Heart left ventricle (tissue), 16 donors: ENCODE measurements around the gene HOXD3. TPM values are rescaled to one million over a fixed set of nuclear protein-coding genes. Genes with fewer than 3 reads are reported as not detected.

ENCODE experiments used
- ATAC-seq, 4 donors: fragments of 200-7000 bp; cut with Tn5 transposase; one replicate each; pipeline ENCODE4 v1.9.1; 2020 to 2022; ENCODE audit warnings: moderate library complexity in 4 of 4, mild to moderate bottlenecking in 3 of 4, moderate number of reproducible peaks in 1 of 4
- DNase-seq, 5 donors: peaks; one replicate each; pipeline ENCODE4 v3.0.0-alpha.2; 2020
- H3K27ac ChIP-seq, 12 donors: fragments of 200-600 bp; sonication (generic) in 4 of 12; one replicate each; pipeline versions ENCODE4 v1.5.0 to v1.8.0; 2016 to 2022; ENCODE audit warnings: mild to moderate bottlenecking in 2 of 12
- H3K27me3 ChIP-seq, 9 donors: fragments of 200-600 bp; sonication (generic) in 2 of 9; one replicate each; pipeline versions ENCODE4 v1.5.1 to v1.8.0; 2016 to 2022; ENCODE audit warnings: mild to moderate bottlenecking in 3 of 9
- H3K36me3 ChIP-seq, 9 donors: fragments of 200-600 bp; sonication (generic) in 2 of 9; one replicate each; pipeline versions ENCODE4 v1.5.0 to v1.8.0; 2018 to 2022; ENCODE audit warnings: mild to moderate bottlenecking in 2 of 9
- H3K4me1 ChIP-seq, 12 donors: fragments of 200-600 bp; sonication (generic) in 4 of 12; one replicate each; pipeline versions ENCODE4 v1.5.0 to v1.8.0; 2016 to 2022; ENCODE audit warnings: mild to moderate bottlenecking in 3 of 12
- H3K4me3 ChIP-seq, 12 donors: fragments of 200-600 bp; sonication (generic) in 4 of 12; one replicate each; pipeline versions ENCODE4 v1.5.0 to v1.8.0; 2017 to 2022; ENCODE audit warnings: mild to moderate bottlenecking in 9 of 12, moderate library complexity in 4 of 12
- H3K9me3 ChIP-seq, 12 donors: fragments of 200-600 bp; sonication (generic) in 4 of 12; one replicate each; pipeline versions ENCODE4 v1.5.0 to v1.8.0; 2016 to 2022; ENCODE audit warnings: mild to moderate bottlenecking in 1 of 12
- CTCF ChIP-seq, 12 donors: fragments of 200-600 bp; sonication (generic) in 4 of 12; IDR thresholded peaks; one replicate each; pipeline versions ENCODE4 v1.5.0 to v1.8.0; 2018 to 2022; ENCODE audit warnings: antibody characterized with exemption in 12 of 12, mild to moderate bottlenecking in 5 of 12
- POLR2A ChIP-seq, 2 donors: fragments of 450-650 bp; IDR thresholded peaks; one replicate each; pipeline ENCODE4 v1.6.1; 2017; ENCODE audit warnings: antibody characterized with exemption in 2 of 2, mild to moderate bottlenecking in 2 of 2, moderate library complexity in 2 of 2
- WGBS, 4 donors: extraction: QIAGEN DNeasy Blood & Tissue Kit in 2 of 4; methylation state at CpG; one replicate each; pipeline versions ENCODE4 v1.1.5 to v1.1.7; 2013 to 2018; 5-methylcytosine and 5-hydroxymethylcytosine counted together
- intact Hi-C, 10 donors: fragments of 100-400 bp; cut with DNase I; formaldehyde crosslinking; loops; one replicate each; pipeline versions ENCODE4 v1.11.1 to v1.14.2; 2022
- polyA plus RNA-seq, 2 donors: library from polyadenylated mRNA; stranded (reverse); fragments of 200-250 nt; gene quantifications; one replicate each; pipeline ENCODE4 v1.2.3, GENCODE V29; 2013
- total RNA-seq, 9 donors: library from RNA; depleted of rRNA in 2 of 9; stranded (reverse); fragments of >200 nt in 2 of 9; fragmentation: NEBNext Ultra II Directional in 3 of 9; extraction: Animal tissue kit (Norgen Biotek cat#: 25700) in 3 of 9; gene quantifications; one replicate each; pipeline versions ENCODE4 v1.1.0 to v1.2.4, GENCODE V29; 2016 to 2023
- donor health status: ischemic (EF 13 %, LVEDD 7.1; RV severe dilation, severe dysfunction).
- donor health status: healthy with polysubstance abuse.
- donor health status: DM: no; HTN: yes; CAD: no.
- donor health status: DM: no; HTN: no; CAD: no.
- donor health status: ischemic (EF 25% LVEDD 6.9; RV normal size, moderate dysfunction).
- donor health status: ischemic (EF 25% LVEDD 5.7; RV mildly dilated, moderate dysfunction).
- donor health status: healthy.
- donor health status: DM: yes; HTN: yes; CAD: no.
- donor health status: ischemic (EF 35%, LVEDD 5.7; RV mildly dilated, moderate dysfunction).
- donor health status: nonischemic (EF 11% LVEDD 7.7; RV severe dilation, severe dysfunction).
- donor health status: DM: yes; HTN: yes; CAD: no.
- donor health status: PGD.
- donor health status: ischemic (EF 29% LVEDD 5.4; RV normal size, mild dysfunction).
- donor health status: nonischemic (EF 23%, LVEDD 6.1; RV moderate dilation, normal function).

Gene HOXD3
- total and polyA plus RNA-seq, 11 donors: 0.04 to 1.4 (median 0.52) TPM

GRCh38 chr2:176128172-176128981, 28.7 kb upstream of the HOXD3 start:
- Histone ChIP-seq H3K36me3 (no peaks in the 10 kb centered on the region), H3K27ac (peak overlapping the region in 3 of 12 donors; percentile 82 to 86 (median 85)), H3K27me3 (peaks cover 79 to 100% (median 94%) of the 10 kb centered on the region in 9 donors), H3K4me3 (peak overlapping the region in 11 of 12 donors; percentile 1 to 61 (median 48)), H3K9me3 (no peaks in the 10 kb centered on the region), H3K4me1 (peaks cover 0 to 35% (median 11%) of the 10 kb centered on the region in 12 donors)
- 8 to 17% (median 15%) methylated on average over 48 to 49 of the region's 49 CpGs for WGBS, 4 donors
- no peak for DNase-seq
- ATAC-seq: no peak
- no peak for TF ChIP-seq CTCF (IDR thresholded peaks at IDR 0.05)
- no peak for TF ChIP-seq POLR2A (IDR thresholded peaks at IDR 0.05)
- intact Hi-C loops: loop anchor here (5.0 to 10.0 kb wide), 10 partner anchors 324 to 1019 kb away; no protein-coding TSS in a partner anchor

- intact Hi-C loops: loop anchor here (5.0 to 10.0 kb wide), 10 partner anchors 323 to 1018 kb away; no protein-coding TSS in a partner anchor
- DNase-seq: peak in 3 of 5 donors; percentile 45 to 71 (median 47)
- Histone ChIP-seq H3K4me1 (peaks cover 0 to 32% (median 9%) of the 10 kb centered on the region in 12 donors), H3K9me3 (no peaks in the 10 kb centered on the region), H3K27ac (peak within 1 kb of the TSS in 10 of 12 donors; percentile 22 to 86 (median 67)), H3K36me3 (no peaks in the 10 kb centered on the region), H3K4me3 (peak within 1 kb of the TSS; percentile 15 to 61 (median 47)), H3K27me3 (peaks cover 72 to 100% (median 94%) of the 10 kb centered on the region in 9 donors)
- 2 to 6% (median 3%) methylated on average over 31 to 64 of the region's 64 CpGs for WGBS, 4 donors
- ATAC-seq: peak in 3 of 4 donors; percentile 16 to 59 (median 38)
- TF ChIP-seq POLR2A (IDR thresholded peaks at IDR 0.05) (no peak), CTCF (IDR thresholded peaks at IDR 0.05) (no peak)
Observed at GRCh38 chr2:176128982-176129796, 27.9 kb upstream of the HOXD3 start, which contains the start of gene HOXD8. Gene HOXD8 (plus strand): TSS chr2:176129705. CDS start chr2:176130367, 662 bp downstream.

GRCh38 chr2:176129813-176130146, 27.3 kb upstream of the HOXD3 start:
- H3K27me3 ChIP-seq: peaks cover 68 to 100% (median 94%) of the 10 kb centered on the region in 9 donors
- H3K4me1 ChIP-seq: peaks cover 0 to 32% (median 9%) of the 10 kb centered on the region in 12 donors
- ATAC-seq (peak in 2 of 4 donors; percentile 17 to 55), DNase-seq (peak in 1 of 5 donors; percentile 33)
- no peak for TF ChIP-seq POLR2A (IDR thresholded peaks at IDR 0.05)
- TF ChIP-seq CTCF (IDR thresholded peaks at IDR 0.05): no peak
- intact Hi-C loops: loop anchor here (5.0 to 10.0 kb wide), 10 partner anchors 323 to 1018 kb away; no protein-coding TSS in a partner anchor
- H3K9me3 ChIP-seq: no peaks in the 10 kb centered on the region
- peak overlapping the region; percentile 15 to 61 (median 47) for H3K4me3 ChIP-seq
- no peaks in the 10 kb centered on the region for H3K36me3 ChIP-seq
- H3K27ac ChIP-seq: peak overlapping the region in 9 of 12 donors; percentile 21 to 86 (median 71)
- WGBS, 4 donors: 1 to 4% (median 2%) methylated on average over 29 to 43 of the region's 43 CpGs; no CpG with 5 or more reads in 1 of the 4 donors
